Head of caudate nucleus (tissue), 42 donors: ENCODE results near the gene GRIPAP1.
A peak's percentile ranks its signal among the peaks of the same experiment; 100 is the strongest.

Experiments
- DNase-seq, 42 donors: peaks; one replicate each; pipeline versions ENCODE4 v3.0.0 to v3.0.0-alpha.2; 2020 to 2021; ENCODE audit warnings: mixed read lengths in 7 of 42
- intact Hi-C: fragments of 100-400 bp; cut with DNase I; formaldehyde crosslinking; loops from one replicate; pipeline ENCODE4 v1.15.0; 2022

The GRIPAP1 gene

GRCh38 chrX:49002091-49002935, at the start of gene GRIPAP1:
GRIPAP1 (minus strand) TSS chrX:49002264; CDS start chrX:49002229, 35 bp downstream.
- intact Hi-C loops, result no loop called here
- DNase-seq, result peak; percentile 7 to 87 (median 65)

GRCh38 chrX:49043987-49044281, 41.9 kb upstream of the GRIPAP1 start:
- intact Hi-C loops, result loop anchor here (5.0 kb wide), 1 partner anchor 87 kb away; the partner anchor contains the start of gene OTUD5
- DNase-seq, result no peak

- intact Hi-C loops, result loop anchor here (5.0 kb wide), 1 partner anchor 86 kb away; the partner anchor contains the start of gene OTUD5
- peak; percentile 88 to 98 (median 96) for DNase-seq
Observed at GRCh38 chrX:49043220-49043986, 41.3 kb upstream of the GRIPAP1 start, which contains the start of gene TFE3. TFE3 (minus strand) TSS chrX:49043357; CDS start chrX:49043226, 131 bp downstream.

GRCh38 chrX:49042581-49043219, 40.6 kb upstream of the GRIPAP1 start:
- peak in 10 of 42 donors; percentile 2 to 34 (median 15) for DNase-seq
- intact Hi-C loops, result loop anchor here (5.0 kb wide), 1 partner anchor 85 kb away; the partner anchor contains the start of gene OTUD5

GRCh38 chrX:49041744-49042580, 39.9 kb upstream of the GRIPAP1 start:
- DNase-seq, result peak in 6 of 42 donors; percentile 4 to 28 (median 8)
- intact Hi-C loops, result loop anchor here (5.0 kb wide), 1 partner anchor 85 kb away; the partner anchor contains the start of gene OTUD5

GRCh38 chrX:49040376-49040955, 38.4 kb upstream of the GRIPAP1 start:
- DNase-seq, result peak in 4 of 42 donors; percentile 4 to 51 (median 28)
- intact Hi-C loops, result loop anchor here (5.0 kb wide), 1 partner anchor 83 kb away; the partner anchor contains the start of gene OTUD5

- peak in 41 of 42 donors; percentile 14 to 79 (median 53) for DNase-seq
- intact Hi-C loops, result loop anchor here (5.0 kb wide), 1 partner anchor 82 kb away; the partner anchor contains the start of gene OTUD5
Observed at GRCh38 chrX:49039598-49040375, 37.7 kb upstream of the GRIPAP1 start.

GRCh38 chrX:49037883-49038475, 35.9 kb upstream of the GRIPAP1 start:
- intact Hi-C loops, result no loop called here
- DNase-seq, result no peak

- intact Hi-C loops, result no loop called here
- no peak for DNase-seq
Observed at GRCh38 chrX:49030283-49030682, 28.2 kb upstream of the GRIPAP1 start.

GRCh38 chrX:49029876-49030275, 27.8 kb upstream of the GRIPAP1 start:
- intact Hi-C loops, result no loop called here
- peak in 2 of 42 donors; percentile 8 to 17 for DNase-seq

GRCh38 chrX:49019599-49020249, 17.7 kb upstream of the GRIPAP1 start:
- intact Hi-C loops, result no loop called here
- DNase-seq, result no peak

GRCh38 chrX:49019050-49019449, 17.0 kb upstream of the GRIPAP1 start:
- intact Hi-C loops, result no loop called here
- DNase-seq, result no peak

GRCh38 chrX:49003696-49004095, 1.6 kb upstream of the GRIPAP1 start:
- DNase-seq, result no peak
- intact Hi-C loops, result no loop called here

- intact Hi-C loops, result no loop called here
Observed at GRCh38 chrX:49001521-49002090, 458 bp downstream of the GRIPAP1 start.

GRCh38 chrX:49000636-49001035, 1.4 kb downstream of the GRIPAP1 start:
- no peak for DNase-seq
- intact Hi-C loops, result no loop called here

More at GRCh38 chrX:49001521-49002090, 458 bp downstream of the GRIPAP1 start:
- DNase-seq, result peak in 28 of 42 donors; percentile 3 to 46 (median 21)

GRCh38 chrX:48999030-48999429, 3.0 kb downstream of the GRIPAP1 start:
- intact Hi-C loops, result no loop called here
- peak; percentile 16 to 92 (median 59) for DNase-seq
